NCI-H146 treated with DMSO at 0.1 percent for 48 hours (cell line): ENCODE results near the gene HECTD1.
"Not testable (repeated sequence)": the region's sequence is repeated elsewhere in the genome, so short reads cannot be mapped to it uniquely, and the experiment has no call there.

ENCODE experiments used
- DNase-seq: peaks from one replicate; lab custom pipeline; 2025; ENCODE audit not compliant: unreplicated experiment; lab: John Stamatoyannopoulos, UW

Gene HECTD1

DNA sequence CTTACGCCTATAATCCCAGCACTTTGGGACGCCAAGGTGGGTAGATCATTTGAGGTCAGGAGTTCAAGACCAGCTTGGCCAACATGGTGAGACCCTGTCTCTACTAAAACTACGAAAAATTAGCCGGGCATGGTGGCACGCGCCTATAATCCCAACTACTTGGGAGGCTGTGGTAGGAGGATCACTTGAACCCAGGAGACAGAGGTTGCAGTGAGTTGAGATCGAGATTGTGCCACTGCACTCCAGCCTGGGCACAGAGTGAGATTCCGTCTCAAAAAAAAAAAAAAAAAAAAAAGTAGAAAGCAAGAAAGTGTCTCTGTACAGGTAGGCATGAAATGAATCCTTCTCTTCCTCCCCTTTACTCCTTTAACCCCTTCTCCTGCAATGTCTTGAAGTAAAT is 111.8 kb downstream of the HECTD1 start:
- DNase-seq: not testable (repeated sequence)

DNA sequence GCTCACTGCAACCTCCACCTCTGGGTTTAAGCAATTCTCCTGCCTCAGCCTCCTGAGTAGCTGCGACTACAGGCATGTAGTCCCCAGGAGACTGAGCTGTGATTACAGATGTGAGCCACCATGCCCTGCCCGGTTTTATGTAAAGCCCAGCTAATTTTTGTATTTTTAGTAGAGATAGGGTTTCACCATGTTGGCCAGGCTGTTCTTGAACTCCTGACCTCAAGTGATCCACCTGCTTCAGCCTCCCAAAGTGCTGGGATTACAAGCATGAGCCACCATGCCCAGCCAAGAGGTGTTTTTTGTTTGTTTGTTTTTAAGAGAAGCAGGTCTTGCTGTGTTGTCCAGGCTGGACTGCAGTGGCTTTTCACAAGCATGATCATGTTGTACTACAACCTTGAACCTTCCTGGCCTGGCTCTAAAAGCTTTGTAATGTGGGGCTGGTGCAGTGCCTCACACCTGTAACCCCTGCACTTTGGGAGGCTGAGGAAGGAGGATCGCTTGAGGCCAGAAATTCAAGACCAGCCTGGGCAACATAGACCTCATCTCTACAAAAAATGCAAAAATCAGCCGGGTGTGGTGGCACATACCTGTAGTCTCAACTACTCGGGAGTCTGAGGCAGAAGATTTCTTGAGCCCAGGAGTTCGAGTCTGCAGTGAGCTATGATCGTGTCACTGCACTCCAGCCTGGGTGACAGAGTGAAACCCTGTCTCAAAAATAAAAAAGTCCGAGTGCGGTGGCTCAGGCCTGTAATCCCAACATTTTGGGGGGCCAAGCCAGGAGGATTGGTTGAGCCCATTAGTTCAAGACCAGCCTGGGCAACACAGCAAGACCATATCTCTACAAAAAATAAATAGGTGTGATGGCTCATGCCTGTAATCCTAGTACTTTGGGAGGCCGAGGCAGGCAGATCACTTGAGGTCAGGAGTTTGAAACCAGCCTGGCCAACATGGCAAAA is 113.4 kb downstream of the HECTD1 start:
- not testable (repeated sequence) for DNase-seq

DNA sequence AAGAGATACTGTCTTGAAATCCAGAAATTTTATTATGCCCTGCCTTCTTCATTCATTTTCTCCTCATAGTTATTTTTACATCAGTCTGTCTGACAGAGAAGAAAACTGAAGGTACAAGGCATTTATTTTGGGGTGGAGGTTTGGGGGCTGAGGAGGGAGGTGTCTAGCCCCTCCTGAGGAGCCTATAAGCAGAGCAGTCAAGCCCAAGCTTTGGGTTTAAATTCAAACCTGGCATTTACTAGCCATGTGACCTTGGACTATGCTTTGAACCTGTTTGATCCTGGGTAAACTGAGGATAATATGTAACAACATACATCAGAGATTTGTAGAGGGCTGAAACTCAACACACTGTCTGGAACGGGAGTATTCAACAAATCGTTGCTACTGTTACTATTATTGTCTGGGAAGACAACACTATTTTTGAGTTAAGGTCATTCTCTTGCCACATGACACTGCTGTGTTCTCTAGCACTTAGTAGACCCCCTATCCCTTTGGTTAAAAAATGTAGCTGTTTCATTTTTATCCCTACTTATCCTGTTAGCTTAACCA is 115.4 kb downstream of the HECTD1 start:
- no peak for DNase-seq

DNA sequence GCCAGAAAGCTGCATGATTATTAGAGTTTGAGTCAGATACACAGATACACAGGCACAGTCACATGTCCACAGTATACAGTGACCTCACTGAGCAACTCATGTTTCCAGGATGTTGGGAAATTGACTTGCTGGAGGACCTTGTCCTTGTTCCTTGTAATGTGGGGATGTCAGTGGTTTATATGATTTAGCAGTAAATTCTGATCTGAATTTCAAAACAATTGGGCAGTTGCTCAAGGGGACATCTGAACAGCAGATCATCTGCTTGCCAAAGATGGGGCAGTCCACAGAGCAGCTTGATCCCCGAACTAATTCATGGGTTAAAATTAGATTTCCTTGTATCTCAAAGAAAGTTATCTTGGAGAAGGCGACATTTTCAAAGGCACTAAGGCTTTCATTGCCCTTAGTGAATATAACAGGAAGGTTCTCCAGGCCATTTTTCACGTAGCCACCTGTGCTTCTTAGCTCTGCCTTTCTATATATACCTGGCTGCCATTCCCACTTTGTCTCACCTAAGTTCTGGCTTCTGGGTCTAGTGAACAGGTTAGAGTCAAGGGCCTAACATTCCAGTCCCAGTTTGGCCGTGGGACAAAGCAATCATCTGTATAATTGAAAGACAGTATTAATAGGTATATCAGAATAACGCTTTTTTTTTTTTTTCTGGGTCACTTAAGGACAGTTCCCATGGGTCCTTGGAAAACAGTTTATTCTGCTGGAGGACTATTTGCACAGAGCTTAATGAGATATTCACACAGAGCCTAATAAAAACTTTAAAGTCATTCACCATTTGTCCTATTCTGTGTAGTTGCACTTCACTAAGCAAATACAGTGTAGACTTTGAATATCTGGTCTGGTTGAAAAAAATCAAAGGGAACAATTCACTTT is 116.5 kb downstream of the HECTD1 start:
- DNase-seq: peak; percentile 39

DNA sequence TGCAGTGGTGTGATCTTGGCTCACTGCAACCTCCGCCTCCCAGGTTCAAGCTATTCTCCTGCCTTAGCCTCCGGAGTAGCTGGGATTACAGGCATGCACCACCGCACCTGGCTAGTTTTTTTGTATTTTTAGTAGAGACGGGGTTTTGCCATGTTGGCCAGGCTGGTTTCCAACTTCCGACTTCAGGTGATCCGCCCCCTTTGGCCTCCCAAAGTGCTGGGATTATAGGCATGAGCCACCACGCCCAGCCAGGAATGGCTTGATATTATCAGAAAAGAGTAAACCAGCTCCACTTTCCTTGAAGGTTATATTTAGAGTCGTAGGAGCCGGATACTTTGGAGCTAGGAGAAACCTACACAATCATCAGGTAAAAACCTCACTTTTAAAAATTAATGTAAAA is 121.1 kb downstream of the HECTD1 start:
- DNase-seq: not testable (repeated sequence)

DNA sequence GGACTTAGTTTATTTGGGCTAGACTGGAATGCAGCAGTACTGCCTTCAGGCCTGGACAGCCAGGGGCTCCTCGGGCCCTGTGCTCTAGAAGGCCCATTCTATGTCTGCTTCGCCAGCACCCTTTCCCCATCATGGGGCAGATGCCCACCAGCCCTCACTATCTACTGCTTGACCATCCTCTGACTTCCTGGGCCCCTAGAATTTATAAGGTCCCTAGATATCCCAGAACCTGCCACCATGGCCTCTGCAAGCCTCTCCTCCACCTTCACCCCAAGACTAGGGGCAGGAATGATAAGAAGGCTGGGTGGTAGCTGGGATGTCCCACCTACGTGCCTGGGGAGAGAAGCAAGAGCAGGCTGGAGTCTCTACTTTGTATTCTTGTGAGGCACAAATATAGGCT is 122.6 kb downstream of the HECTD1 start:
- DNase-seq: no peak

DNA sequence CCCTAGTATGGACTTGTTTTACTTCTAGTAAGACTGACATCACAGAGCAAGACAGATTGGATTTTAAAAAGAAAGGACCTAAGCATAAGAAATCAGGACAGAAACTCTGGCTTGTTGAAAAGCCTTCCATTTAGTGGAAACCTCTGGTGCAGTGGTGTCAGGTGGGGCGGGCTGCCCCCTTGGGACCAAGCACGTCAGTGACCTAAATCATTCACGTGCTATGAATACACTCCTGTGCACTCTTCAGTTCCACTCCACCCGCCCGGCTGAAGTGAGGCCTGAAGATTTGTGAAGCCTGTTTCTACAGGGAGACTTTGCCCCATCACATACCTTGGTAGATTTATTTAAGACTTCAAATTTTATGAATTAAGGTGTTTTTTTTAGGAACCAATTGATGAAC is 123.2 kb downstream of the HECTD1 start:
- no peak for DNase-seq

DNA sequence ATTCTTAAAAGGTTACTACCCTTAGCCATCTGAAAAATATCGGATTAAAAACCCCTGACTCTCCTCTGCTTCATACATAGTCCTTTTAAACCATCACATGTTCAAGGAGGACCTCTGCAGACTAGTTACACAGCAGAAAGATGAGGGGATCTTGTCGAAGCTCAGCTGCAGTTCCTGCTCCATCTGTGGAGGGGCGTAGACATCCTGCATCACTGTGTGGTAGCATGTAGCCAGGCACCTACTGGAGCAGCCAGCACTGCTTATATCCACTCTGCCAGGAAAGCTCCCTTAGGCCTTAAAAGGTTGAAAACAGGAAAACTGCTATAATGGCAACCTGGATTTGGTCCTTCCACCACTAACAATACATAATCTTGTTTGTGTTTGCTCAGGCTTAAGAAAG is 123.8 kb downstream of the HECTD1 start:
- no peak for DNase-seq

DNA sequence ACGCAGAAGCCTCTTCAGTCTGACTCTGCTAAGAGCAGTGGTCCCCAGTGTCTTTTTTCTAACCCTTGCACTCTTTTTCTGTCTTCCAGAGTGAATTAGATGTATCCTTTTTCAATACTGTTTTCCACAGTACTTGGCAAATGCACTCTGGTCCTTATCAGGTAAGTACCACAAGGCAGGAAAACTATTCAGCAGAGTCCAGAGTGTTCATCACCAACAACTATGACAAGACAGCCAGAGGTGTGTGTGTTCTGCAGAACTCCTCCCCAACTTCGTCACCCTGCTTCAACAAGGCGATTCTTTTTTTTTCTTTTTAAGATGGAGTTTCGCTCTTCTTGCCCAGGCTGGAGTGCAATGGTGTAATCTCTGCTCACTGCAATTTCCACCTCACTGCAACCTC is 127.1 kb downstream of the HECTD1 start:
- DNase-seq: no peak

DNA sequence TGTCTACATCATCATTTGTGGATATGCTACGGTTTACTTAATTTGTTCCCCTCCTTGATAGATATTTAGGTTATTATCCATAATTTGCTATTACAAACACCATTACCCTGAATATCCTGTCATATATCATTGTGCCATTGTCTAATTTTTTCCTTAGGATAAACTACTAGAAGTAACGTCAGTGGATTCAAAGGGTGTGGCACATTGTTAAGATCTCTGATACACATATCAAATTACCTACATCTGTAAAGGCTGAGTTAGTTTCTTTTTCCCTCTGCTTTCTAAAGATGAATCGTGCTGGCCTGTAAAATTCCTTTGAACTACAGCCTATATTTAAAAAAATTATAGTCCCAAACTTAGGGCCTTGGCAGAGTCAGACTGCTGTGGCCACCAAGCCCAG is 127.5 kb downstream of the HECTD1 start:
- no peak for DNase-seq

DNA sequence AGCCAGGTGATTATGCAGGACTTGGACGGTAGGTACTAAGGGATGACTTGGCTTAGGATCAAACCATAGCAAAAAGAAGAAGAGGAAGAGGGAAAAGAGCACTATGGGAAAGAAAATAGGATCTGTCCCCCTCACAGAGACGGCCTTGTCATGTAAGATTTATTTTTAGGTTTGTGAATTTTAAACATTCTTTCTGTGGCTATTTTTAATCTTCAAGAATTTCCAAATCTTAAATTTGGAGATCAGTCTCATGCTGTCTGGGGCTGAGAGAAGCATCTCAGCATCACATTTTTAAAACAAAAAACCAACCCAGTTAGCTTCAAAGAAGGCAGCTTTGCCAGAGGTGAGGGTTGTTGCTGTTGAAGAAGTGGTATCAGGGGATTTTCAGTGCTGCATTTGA is 128.8 kb downstream of the HECTD1 start:
- DNase-seq: no peak

DNA sequence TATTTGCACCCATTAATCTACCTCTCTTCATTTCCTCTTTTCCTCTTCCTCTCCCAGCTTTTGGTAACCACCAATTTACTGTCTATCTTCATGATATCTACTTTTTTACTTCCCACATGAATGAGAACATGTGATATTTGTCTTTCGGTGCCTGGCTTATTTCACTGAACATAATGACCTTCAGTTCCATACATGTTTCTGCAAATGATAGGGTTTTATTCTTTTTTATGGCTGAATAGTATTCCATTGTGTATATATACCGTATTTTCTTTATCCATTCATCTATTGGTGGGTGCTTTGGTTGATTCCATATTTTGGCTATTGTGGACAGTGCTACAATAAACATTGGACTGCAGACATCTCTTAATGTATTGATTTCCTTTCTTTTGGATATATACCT is 132.4 kb downstream of the HECTD1 start:
- DNase-seq: no peak

DNA sequence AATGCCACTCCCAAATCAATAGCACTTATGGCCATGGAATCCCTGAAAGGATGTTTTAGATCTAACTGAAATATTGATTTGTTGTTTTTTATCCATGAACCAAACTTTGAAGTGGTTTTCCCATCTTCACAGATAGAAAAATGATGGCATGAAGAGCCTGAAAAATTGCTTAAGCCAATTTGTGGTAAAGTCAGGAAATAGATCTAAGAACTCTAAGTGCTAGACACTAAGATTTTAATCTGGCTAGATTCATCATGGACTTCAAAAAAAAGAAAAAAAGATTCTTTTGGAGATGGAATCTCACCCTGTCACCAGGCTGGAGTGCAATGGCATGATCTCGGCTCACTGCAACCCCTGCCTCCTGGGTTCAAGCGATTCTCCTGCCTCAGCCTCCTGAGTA is 136.4 kb downstream of the HECTD1 start:
- no peak for DNase-seq

DNA sequence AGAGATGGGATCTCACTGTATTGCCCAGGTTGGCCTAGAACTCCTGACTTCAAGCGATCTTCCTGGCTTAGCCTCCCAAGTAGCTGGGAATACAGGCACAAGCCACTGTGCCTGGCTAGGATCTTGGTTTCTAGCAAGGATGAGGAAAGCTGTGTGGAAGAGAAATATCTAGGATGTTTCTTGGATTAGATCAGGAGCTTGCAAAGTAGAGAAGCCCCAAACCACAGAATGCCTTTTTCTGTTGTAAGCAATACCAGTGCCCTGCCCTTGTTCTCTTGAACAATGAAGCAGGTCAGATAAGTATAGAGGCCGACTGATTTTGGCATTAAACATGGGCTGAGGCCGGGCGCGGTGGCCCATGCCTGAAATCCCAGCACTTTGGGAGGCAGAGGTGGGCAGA is 137.2 kb downstream of the HECTD1 start:
- no peak for DNase-seq

DNA sequence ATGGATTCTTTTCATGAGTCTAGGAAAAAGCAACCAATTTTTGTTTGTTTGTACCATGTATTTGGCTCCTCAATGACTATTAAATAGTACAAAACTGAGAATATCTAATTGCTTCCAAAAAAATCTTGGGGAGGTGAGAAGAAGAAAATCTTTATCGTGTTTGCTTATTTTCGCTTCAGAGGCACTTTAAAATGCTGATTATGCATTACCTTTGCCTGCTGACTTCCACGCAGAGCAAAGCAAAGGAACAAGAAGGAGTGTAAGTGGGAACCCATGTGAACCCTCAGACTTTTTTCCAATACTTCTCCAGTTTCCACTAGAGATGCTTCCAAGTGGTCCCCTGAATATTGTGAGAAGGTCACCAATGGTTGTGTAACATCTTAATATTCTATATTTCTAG is 138.2 kb downstream of the HECTD1 start:
- no peak for DNase-seq

DNA sequence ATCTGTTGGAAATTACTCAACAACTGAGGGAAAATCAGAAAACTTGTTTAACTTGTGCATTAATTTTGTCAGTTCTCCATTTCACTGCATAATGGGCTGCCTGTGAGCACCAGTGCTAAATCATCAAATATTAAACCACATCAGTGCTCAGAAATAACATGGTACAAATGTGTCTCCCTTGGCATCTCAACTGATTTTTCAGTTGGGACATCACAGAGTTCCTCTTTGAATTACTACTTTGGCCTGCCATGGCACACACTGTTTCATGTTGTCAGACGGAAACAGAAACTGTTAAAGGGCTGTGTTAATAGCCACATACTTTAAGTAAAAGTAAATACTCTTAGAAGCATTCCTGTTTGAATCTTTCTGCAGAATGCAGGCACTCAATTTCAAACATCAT is 139.4 kb downstream of the HECTD1 start:
- DNase-seq: no peak

DNA sequence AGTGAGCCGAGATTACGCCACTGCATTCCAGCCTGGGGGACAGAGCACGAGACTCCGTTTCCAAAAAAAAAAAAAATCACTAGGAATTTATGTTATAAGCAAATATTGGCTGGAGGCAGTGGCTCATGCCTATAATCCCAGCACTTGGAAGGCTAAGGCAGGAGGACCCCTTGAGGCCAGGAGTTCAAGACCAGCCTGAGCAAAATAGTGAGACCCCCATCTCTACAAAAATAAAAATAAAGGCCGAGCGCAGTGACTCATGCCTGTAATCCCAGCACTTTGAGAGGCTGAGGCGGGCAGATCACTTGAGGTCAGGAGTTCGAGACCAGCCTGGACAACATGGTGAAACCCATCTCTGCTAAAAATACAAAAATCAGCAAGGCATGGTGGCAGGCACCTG is 144.7 kb downstream of the HECTD1 start:
- DNase-seq: not testable (repeated sequence)

DNA sequence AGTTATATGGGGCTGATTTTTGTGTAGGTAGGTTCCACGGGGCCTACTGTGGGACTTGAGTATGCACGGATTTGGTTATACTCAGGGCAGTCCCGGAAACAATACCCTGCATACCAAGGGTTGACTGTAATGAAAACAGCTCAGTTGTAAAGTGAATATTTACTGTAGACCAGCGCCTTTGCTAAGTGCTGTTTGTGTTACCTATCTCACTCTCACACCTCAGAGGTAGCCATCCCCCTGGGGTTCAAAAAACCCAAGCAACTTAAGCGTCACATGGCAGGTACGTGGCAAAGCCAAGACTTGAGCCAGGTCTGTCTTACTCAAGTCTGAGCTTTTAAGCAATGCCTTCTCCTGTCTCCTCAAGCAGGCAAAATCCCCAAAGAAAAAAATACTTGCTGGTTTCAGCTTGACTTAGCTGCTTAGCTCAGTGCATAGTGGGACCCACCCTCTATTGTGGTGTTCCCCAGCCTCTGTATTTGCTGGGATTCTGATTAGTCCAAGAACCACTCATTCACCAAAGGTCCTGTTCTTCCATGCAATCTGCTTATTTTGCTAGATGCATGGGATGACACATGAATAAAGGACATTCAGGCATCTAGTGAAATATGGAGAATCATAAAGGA is 147.2 kb downstream of the HECTD1 start:
- DNase-seq: no peak

DNA sequence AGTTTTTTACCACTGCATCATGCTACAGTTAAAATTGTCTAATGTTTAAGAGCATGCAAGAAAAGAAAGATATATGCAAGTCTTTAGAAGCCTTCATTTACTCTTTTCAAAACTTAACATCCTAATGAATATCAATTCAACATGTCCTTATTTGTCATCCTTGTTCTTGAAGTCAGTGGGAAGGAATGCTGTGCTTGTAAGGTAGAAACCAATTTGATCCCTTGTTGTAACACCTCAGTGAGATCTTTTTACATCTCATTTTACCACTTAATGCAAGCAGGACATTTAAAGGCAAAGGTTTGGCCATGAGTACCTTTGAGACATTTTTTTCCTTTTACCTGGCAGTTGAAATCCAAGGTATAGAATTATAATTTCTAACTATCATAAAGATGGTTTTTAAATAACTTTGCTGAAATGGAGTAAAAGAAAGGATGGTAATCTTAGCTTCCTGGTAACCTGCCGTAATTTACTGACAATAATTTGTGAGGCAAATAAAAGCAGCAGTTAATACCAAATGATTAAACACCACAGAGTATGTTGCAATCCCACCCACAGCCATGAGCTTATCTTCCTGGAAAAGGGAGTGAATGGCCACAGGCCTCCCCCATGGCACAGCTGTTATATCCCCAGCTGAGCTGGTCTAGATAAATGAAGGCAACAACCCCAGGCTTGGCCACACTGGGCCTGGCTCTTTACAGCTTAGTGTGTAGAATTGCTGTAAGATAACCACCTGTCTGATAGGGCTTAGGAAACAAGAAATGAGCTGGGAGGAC is 148.3 kb downstream of the HECTD1 start:
- DNase-seq: peak; percentile 6

DNA sequence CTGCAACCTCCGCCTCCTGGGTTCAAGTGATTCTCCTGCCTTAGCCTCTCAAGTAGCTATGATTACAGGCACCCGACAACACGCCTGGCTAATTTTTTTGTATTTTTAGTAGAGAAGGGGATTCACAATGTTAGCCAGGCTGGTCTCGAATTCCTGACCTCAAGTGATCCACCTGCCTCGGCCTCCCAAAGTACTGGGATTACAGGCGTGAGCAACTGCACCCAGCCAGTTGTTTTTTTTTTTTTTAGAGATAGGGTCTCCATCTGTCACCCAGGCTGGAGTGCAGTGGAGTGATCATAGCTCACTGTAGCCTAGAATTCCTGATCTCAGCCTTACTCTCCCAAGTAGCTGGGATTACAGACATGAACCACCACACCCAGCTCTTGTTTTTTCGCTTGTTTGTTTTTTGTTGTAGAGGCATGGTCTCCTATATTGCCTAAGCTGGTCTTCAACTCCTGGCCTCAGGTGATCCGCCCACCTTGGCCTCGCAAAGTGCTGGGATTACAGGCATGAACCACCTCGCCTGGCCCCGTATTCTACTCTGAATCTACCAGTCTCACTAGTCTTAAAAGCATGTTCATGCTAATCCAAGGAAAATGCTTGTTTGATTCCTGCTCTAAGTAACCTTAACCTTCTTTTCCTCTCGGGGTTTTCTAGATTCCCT is 149.8 kb downstream of the HECTD1 start:
- no peak for DNase-seq
